GM10248 (cell line): ENCODE results near the gene ZDHHC13.

Experiments
- CTCF ChIA-PET: fragments of 300-600 bp; sonication (Branson Sonifier 250); formaldehyde crosslinking; extraction: SDS; loops from one replicate; lab custom pipeline; 2021; ENCODE audit warnings: antibody characterized with exemption; lab: Yijun Ruan, JAX
- POLR2A ChIA-PET: fragments of 350-650 bp; sonication (Branson Sonifier 250); formaldehyde crosslinking; extraction: SDS; loops from one replicate; lab custom pipeline; 2020; ENCODE audit warnings: antibody characterized with exemption; lab: Yijun Ruan, JAX
- DNase-seq: peaks from one replicate; pipeline ENCODE4 v3.0.0; 2012; ENCODE audit errors: extremely low spot score
- TF ChIP-seq, protein P1 (sequence below): IDR thresholded peaks from 2 replicates; pipeline ENCODE4 v1.5.1; 2012; ENCODE audit warnings: mild to moderate bottlenecking, low read depth; ENCODE audit errors: extremely low read depth, missing control alignments, control extremely low read depth

Gene ZDHHC13, protein sequence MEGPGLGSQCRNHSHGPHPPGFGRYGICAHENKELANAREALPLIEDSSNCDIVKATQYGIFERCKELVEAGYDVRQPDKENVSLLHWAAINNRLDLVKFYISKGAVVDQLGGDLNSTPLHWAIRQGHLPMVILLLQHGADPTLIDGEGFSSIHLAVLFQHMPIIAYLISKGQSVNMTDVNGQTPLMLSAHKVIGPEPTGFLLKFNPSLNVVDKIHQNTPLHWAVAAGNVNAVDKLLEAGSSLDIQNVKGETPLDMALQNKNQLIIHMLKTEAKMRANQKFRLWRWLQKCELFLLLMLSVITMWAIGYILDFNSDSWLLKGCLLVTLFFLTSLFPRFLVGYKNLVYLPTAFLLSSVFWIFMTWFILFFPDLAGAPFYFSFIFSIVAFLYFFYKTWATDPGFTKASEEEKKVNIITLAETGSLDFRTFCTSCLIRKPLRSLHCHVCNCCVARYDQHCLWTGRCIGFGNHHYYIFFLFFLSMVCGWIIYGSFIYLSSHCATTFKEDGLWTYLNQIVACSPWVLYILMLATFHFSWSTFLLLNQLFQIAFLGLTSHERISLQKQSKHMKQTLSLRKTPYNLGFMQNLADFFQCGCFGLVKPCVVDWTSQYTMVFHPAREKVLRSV

DNA sequence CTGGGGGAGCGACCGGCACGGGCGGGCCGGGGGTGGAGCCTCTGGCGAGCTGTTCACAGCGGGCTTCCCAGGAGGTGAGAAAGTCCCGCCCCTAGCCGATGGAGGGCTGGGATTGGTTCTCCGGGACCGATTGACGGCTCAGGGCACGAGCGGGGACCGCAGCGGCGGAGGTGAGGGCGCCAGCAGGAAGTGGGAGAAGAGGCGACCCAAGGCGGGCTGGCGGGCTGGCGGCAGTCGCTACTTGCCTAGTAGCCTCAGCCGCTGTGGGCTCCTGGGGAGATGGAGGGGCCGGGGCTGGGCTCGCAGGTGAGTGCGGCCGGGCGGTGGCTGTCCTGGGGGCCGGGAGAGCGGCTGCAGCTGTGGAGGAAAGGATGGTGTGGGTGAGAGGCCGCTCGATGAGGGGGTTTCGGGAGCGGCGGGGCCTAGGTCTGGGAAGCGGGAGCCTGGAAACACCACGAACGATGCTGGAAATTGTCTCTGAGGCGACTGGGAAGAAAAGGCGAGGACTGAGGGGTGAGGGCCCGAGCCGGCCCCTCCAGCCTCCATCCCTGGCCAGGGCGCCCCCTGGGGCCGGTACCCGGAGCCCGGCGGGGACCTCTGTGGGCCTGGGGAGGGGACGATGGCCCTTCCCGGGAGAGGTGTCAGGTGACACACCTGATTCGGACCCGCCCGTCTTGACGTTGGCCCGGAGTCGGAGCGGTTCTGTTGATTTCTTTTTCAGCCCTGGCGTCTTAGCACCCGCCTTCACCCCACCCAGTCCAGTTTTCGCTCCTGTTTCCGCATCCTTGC, at the start of gene ZDHHC13:
ZDHHC13 (plus strand) TSS at position 198 of the 789 bp plus-strand sequence; CDS start at position 280, 82 bp downstream.
- ChIA-PET POLR2A (no interaction called here), CTCF (interaction anchor here (0.8 to 1.4 kb wide), 4 partner anchors 9 to 54 kb away, joined by 3 to 8 read pairs (median 4); no protein-coding TSS in a partner anchor)
- TF ChIP-seq, protein P1, sequence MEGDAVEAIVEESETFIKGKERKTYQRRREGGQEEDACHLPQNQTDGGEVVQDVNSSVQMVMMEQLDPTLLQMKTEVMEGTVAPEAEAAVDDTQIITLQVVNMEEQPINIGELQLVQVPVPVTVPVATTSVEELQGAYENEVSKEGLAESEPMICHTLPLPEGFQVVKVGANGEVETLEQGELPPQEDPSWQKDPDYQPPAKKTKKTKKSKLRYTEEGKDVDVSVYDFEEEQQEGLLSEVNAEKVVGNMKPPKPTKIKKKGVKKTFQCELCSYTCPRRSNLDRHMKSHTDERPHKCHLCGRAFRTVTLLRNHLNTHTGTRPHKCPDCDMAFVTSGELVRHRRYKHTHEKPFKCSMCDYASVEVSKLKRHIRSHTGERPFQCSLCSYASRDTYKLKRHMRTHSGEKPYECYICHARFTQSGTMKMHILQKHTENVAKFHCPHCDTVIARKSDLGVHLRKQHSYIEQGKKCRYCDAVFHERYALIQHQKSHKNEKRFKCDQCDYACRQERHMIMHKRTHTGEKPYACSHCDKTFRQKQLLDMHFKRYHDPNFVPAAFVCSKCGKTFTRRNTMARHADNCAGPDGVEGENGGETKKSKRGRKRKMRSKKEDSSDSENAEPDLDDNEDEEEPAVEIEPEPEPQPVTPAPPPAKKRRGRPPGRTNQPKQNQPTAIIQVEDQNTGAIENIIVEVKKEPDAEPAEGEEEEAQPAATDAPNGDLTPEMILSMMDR: peak; percentile 47
- peak; percentile 99 for DNase-seq

DNA sequence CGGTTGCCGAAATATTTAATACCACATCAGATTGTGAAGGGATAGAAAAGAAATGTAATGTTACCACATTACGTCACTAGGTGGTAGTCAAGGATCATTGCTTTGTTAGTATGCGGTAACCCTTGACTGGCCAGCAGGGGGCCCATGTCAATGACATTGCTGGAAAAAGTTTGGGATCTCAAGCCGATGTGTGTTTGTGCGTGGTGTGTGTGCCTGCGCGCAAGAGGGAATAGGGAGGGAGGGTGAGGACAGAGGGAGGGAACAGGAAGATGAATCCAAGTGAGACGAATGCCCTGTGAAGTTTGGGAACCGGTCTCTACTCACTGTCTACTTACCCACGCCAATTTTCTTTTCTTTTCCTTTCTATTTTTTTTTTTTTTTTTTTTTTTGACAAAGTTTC, 45.7 kb upstream of the ZDHHC13 start:
- ChIA-PET CTCF (interaction anchor here (0.7 to 9.3 kb wide), 36 partner anchors 8 to 1538 kb away, joined by 3 to 90 read pairs (median 4); partner anchors contain the start of genes MRGPRX2 and NAV2), POLR2A (no interaction called here)
- peak; percentile 79 for DNase-seq
- TF ChIP-seq, protein P1: peak; percentile 93

DNA sequence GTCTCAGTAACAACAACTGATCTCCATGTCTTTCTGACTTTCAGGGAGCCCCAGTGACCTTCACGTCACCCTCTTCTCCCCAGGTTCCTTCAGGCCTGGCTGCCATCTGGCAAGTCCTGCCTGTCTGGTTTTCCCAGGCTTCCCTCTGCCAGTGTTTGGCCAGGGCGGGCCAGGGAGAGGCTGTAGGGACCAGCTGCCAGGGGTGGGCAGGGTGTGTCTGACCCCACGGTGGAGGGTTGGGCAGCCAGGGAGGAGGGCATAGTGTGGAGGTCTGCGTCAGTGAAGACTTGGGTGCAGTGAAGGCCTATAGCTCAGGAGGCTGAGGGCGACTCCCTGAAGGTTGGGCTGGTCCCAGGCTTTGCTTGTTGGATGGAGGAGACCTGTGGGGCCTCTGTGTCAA, 44.5 kb upstream of the ZDHHC13 start:
- CTCF ChIA-PET: interaction anchor here (1.0 to 9.3 kb wide), 8 partner anchors 7 to 485 kb away, joined by 3 to 90 read pairs (median 4); no protein-coding TSS in a partner anchor
- TF ChIP-seq, protein P1: no peak
- no peak for DNase-seq
- POLR2A ChIA-PET: interaction anchor here (0.6 kb wide), 1 partner anchor 374 kb away, joined by 3 read pairs; the partner anchor contains the start of gene TMEM86A

DNA sequence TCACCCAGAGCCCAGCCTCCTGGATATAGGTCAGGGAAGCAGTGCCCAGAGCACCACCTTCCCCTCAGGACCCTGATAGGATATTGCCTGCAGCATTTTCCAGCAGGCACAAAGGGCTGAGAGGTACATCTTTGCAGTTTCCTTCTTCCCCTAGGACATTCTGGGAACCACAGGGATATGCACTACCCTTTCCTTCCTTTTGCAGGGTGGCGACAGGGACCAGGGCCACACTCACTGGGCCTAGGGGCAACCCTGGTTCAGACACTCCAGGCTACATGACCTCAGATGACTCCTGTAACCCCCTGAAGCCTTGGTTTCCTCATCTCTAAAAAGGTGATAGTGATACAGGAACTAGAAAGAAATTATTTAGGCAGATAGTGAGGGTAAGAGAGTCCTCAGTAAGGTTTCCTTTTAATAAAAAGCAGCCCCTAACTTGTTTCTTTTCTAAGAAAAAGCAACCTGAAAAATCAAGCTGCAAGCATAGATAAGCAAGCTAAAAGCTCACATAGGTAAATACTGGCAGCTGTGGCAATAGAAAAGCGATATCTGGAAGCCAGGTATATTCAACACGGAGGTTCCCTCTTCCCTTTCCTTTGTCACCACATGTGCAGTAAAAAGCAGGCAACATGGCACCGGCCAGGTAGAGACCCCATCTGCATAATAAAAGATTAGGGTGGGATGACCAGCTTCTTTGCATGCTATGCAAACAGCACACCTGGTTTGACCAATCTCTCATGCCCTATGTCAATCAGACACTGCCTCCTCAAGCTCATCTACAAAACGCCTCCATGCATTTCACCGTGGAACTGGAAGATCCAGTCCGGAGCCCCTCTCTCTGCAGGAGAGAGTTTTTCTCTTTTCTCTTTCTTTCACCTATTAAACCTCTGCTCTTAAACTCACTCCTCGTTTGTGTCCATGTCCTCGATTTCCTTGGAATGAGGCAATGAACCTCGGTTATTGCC, 43.2 kb upstream of the ZDHHC13 start:
- ChIA-PET CTCF (interaction anchor here (1.1 to 4.1 kb wide), 4 partner anchors 12 to 484 kb away, joined by 3 to 62 read pairs (median 4); no protein-coding TSS in a partner anchor), POLR2A (no interaction called here)
- DNase-seq: no peak
- TF ChIP-seq, protein P1: no peak

DNA sequence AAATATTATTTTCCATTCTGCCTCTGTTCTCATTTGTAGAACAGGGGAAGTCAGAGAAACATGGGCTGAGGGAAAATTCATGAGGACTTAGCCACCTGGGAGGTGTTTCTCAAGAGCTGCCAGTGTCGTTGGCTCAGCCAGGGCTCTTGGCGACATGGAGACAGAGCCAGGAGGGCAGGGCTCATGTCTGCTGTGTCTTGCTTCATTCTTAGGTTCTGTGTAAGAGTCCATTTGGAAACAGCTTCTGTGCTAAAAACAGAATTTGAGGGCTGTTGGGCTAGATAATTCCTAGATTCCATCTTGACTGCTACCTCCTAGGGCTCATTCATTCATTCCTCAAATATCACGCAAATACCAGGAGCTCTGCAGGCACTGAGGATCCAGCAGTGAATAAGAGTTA, 41.3 kb upstream of the ZDHHC13 start:
- TF ChIP-seq, protein P1: no peak
- no peak for DNase-seq
- CTCF ChIA-PET: interaction anchor here (1.0 to 8.3 kb wide), 11 partner anchors 7 to 636 kb away, joined by 3 to 90 read pairs (median 5); partner anchors contain the start of gene MRGPRX2
- POLR2A ChIA-PET: no interaction called here
